Right renal pelvis (tissue), 4 donors: ENCODE results near the gene LIMCH1. TPM values are rescaled to one million over a fixed set of nuclear protein-coding genes. Genes with fewer than 3 reads are reported as not detected.
"Not testable (repeated sequence)": the region's sequence is repeated elsewhere in the genome, so short reads cannot be mapped to it uniquely, and the experiment has no call there.

Experiments used
- DNase-seq, 4 donors: peaks; one replicate each; pipeline ENCODE4 v3.0.0-alpha.2; 2013; ENCODE audit warnings: low read depth in 4 of 4, low spot score in 3 of 4, missing footprints in 1 of 4
- polyA plus RNA-seq, 4 donors: library from polyadenylated mRNA; unstranded; fragments of 120-200 nt; gene quantifications; one replicate each; pipeline ENCODE4 v1.2.1, GENCODE V29; 2013; ENCODE audit not compliant: insufficient read length in 4 of 4

Gene LIMCH1
- polyA plus RNA-seq, 4 donors, result 91.1 to 139 (median 114) TPM

- peak in 3 of 4 donors; percentile 44 to 52 (median 47) for DNase-seq
These were observed 123.6 kb downstream of the LIMCH1 start for GRCh38 chr4:41661442-41662076.

- no peak for DNase-seq
These were observed 127.8 kb downstream of the LIMCH1 start for GRCh38 chr4:41665636-41666207.

- DNase-seq, result no peak
These were observed 130.1 kb downstream of the LIMCH1 start for GRCh38 chr4:41668024-41668423.

- no peak for DNase-seq
These were observed 132.6 kb downstream of the LIMCH1 start for GRCh38 chr4:41670530-41670929.

- DNase-seq, result no peak
These were observed 133.0 kb downstream of the LIMCH1 start for GRCh38 chr4:41670982-41671381.

GRCh38 chr4:41678086-41678816 is 140.3 kb downstream of the LIMCH1 start:
- no peak for DNase-seq

GRCh38 chr4:41678951-41679350 is 141.0 kb downstream of the LIMCH1 start:
- no peak for DNase-seq

GRCh38 chr4:41679991-41680390 is 142.0 kb downstream of the LIMCH1 start:
- no peak for DNase-seq

GRCh38 chr4:41681054-41681453 is 143.1 kb downstream of the LIMCH1 start:
- DNase-seq, result no peak

GRCh38 chr4:41683326-41683725 is 145.4 kb downstream of the LIMCH1 start:
- no peak for DNase-seq

GRCh38 chr4:41686893-41687292 is 148.9 kb downstream of the LIMCH1 start:
- DNase-seq, result no peak

GRCh38 chr4:41687971-41688370 is 150.0 kb downstream of the LIMCH1 start:
- no peak for DNase-seq

GRCh38 chr4:41692717-41693345 is 154.9 kb downstream of the LIMCH1 start:
- DNase-seq, result peak; percentile 15 to 51 (median 30)

- DNase-seq, result peak in 1 of 4 donors; percentile 12
These were observed 155.7 kb downstream of the LIMCH1 start for GRCh38 chr4:41693629-41694028.

- no peak for DNase-seq
These were observed 158.2 kb downstream of the LIMCH1 start for GRCh38 chr4:41696131-41696530.

GRCh38 chr4:41696763-41697162 is 158.8 kb downstream of the LIMCH1 start:
- DNase-seq, result no peak

GRCh38 chr4:41701983-41702382 is 164.0 kb downstream of the LIMCH1 start:
- no peak for DNase-seq

GRCh38 chr4:41702770-41703169 is 164.8 kb downstream of the LIMCH1 start:
- no peak for DNase-seq

- no peak for DNase-seq
These were observed 165.8 kb downstream of the LIMCH1 start for GRCh38 chr4:41703785-41704184.

- DNase-seq, result no peak
These were observed 172.0 kb downstream of the LIMCH1 start for GRCh38 chr4:41709844-41710481.

- DNase-seq, result not testable (repeated sequence)
These were observed 173.7 kb downstream of the LIMCH1 start for GRCh38 chr4:41711654-41712053.
